ENCODE measurements around the gene GRAMD2A. TPM values are rescaled to one million over a fixed set of nuclear protein-coding genes. Genes with fewer than 3 reads are reported as not detected.

GRAMD2A gene
- total and polyA plus RNA-seq, 2 experiments from 2014 or later = 4.4 to 4.6 TPM

DNA sequence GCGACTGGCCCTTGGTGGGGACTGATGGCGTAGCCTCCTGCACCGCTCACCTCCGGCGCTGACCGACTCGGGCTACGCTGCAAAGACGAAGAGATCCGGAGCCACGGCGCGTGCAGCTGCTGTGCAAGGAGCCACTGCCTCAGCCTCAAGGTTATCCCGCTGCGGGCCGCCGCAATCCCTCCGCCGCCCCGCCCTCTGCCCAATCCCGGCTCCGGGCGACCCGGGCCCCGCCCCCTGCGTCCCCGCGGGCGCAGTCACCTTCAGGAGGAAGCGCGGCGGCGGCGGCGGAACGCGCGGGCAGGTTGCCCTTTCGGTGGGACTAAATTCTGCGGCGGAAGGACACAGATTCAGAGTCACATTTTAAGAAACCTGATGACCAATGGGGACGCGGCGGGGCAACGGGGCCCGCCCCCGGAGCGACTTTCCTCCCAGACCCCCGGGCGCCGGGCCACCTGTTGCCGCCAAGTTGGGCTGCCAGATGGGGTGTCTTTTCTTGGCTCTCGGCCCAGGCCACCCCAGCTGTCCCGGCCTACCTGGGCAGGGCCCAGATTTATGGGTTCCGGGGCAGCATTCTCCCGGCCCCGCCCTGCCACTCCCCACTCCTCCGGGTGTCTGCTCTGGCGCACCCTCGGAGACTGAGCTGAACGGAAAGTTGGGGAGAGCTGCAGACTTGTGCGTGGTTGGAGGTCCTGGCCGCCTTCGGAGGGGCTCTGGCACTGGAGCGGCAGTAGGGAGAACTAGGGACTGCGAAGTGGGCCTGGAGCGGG lies 33.7 kb upstream of the GRAMD2A start, which contains the start of gene PKM:
PKM (minus strand) TSS at position 125 of the 767 bp plus-strand sequence. CDS start 12,093 bp downstream, outside the sequence.
- peak within 1 kb of the TSS; percentile 88 for H2AFZ ChIP-seq
- H3K79me2 ChIP-seq = peaks cover 37% of the 10 kb centered on the region
- WGBS (ENCODE audit: low lambda C conversion rate, missing lambda C conversion rate) = under 1% methylated on average over 46 of the region's 67 CpGs

DNA sequence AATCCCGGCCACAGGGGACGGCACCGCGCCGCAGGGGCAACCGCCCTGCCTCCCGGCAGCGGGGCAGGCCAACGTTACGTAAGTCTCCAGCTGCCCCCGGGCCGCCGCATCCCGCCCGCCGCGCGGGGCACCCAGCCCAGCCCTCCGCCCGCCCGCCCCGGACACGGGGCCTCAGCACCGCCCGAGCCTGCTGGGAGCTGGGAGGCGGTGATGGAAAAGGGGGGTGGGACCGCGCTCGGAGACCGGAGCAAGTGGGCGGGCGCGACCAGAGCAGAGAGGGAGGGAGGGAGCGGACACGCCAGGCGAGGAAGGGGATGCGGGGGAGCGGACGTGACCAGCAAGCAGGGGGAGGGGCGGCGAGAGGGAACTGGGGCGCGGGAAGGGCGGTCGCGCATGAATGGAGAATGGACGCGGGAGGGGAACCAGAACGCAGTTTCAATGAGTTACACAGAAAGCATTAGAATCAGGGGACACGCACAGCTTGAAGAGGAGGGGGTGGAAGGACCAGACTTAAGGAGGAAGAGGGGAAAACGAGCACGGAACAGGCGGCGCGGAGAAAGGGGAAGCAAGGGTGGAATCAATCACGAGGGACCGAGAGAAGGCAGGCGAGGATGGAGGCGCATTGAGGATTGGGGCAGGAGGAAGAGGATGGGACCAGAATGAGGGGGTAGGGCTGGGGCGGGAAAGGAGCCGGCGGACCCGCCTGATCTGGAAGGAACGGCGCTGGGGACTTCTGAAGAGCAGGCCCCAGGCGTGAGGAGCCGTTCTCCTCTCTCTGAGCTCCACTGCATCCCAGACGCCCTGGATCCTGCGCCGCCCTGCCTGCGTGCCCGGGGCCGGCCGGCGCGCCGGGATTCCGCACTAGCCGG lies 32.8 kb upstream of the GRAMD2A start:
- TF ChIP-seq EZH2phosphoT487 (IDR thresholded peaks at IDR 0.05; ENCODE audit: low read depth, severe bottlenecking, unreplicated experiment) (no peak), EZH2 (IDR thresholded peaks at IDR 0.05; ENCODE audit: borderline replicate concordance) (no peak)
- TF ChIP-seq, protein P1, sequence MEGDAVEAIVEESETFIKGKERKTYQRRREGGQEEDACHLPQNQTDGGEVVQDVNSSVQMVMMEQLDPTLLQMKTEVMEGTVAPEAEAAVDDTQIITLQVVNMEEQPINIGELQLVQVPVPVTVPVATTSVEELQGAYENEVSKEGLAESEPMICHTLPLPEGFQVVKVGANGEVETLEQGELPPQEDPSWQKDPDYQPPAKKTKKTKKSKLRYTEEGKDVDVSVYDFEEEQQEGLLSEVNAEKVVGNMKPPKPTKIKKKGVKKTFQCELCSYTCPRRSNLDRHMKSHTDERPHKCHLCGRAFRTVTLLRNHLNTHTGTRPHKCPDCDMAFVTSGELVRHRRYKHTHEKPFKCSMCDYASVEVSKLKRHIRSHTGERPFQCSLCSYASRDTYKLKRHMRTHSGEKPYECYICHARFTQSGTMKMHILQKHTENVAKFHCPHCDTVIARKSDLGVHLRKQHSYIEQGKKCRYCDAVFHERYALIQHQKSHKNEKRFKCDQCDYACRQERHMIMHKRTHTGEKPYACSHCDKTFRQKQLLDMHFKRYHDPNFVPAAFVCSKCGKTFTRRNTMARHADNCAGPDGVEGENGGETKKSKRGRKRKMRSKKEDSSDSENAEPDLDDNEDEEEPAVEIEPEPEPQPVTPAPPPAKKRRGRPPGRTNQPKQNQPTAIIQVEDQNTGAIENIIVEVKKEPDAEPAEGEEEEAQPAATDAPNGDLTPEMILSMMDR (IDR thresholded peaks at IDR 0.05; ENCODE audit: poor library complexity) = no peak
- H3K4me2 ChIP-seq = peak overlapping the region; percentile 86
- H3K4me3 ChIP-seq = peak overlapping the region; percentile 76
- no peaks in the 10 kb centered on the region for H3K27me3 ChIP-seq
- peak; percentile 94 for DNase-seq (ENCODE audit: low spot score)
- H3K27ac ChIP-seq = peak overlapping the region; percentile 95
- no peaks in the 10 kb centered on the region for H3K9me3 ChIP-seq (ENCODE audit: low read depth)
- peak overlapping the region; percentile 88 for H2AFZ ChIP-seq
- H4K20me1 ChIP-seq (ENCODE audit: insufficient read depth, poor library complexity, severe bottlenecking) = peaks cover 7% of the 10 kb centered on the region
- no peaks in the 10 kb centered on the region for H3K9me2 ChIP-seq (replicated peaks; ENCODE audit: insufficient read depth)
- peaks cover 46% of the 10 kb centered on the region for H3K79me2 ChIP-seq
- peaks cover 38% of the 10 kb centered on the region for H3K4me1 ChIP-seq (ENCODE audit: insufficient read depth)
- H3K36me3 ChIP-seq (replicated peaks; ENCODE audit: insufficient read depth, low read depth) = no peaks in the 10 kb centered on the region
- 0% methylated on average over 29 of the region's 79 CpGs for WGBS (ENCODE audit: low lambda C conversion rate, missing lambda C conversion rate)

More for the DNA sequence above, 33.7 kb upstream of the GRAMD2A start, which contains the start of gene PKM:
- Histone ChIP-seq H3K9me2 (replicated peaks; ENCODE audit: insufficient read depth) (no peaks in the 10 kb centered on the region), H3K4me1 (ENCODE audit: insufficient read depth) (peaks cover 35% of the 10 kb centered on the region), H3K9me3 (ENCODE audit: low read depth) (no peaks in the 10 kb centered on the region), H3K4me2 (peak within 1 kb of the TSS; percentile 86), H3K36me3 (replicated peaks; ENCODE audit: insufficient read depth, low read depth) (no peaks in the 10 kb centered on the region), H4K20me1 (ENCODE audit: insufficient read depth, poor library complexity, severe bottlenecking) (peaks cover 3% of the 10 kb centered on the region), H3K27me3 (no peaks in the 10 kb centered on the region), H3K27ac (peak within 1 kb of the TSS; percentile 95), H3K4me3 (peak within 1 kb of the TSS; percentile 76)
- DNase-seq (ENCODE audit: low spot score) = peak; percentile 97
- TF ChIP-seq EZH2phosphoT487 (IDR thresholded peaks at IDR 0.05; ENCODE audit: low read depth, severe bottlenecking, unreplicated experiment) (no peak), EZH2 (IDR thresholded peaks at IDR 0.05; ENCODE audit: borderline replicate concordance) (no peak)
- TF ChIP-seq, protein P1 (IDR thresholded peaks at IDR 0.05; ENCODE audit: poor library complexity) = no peak

DNA sequence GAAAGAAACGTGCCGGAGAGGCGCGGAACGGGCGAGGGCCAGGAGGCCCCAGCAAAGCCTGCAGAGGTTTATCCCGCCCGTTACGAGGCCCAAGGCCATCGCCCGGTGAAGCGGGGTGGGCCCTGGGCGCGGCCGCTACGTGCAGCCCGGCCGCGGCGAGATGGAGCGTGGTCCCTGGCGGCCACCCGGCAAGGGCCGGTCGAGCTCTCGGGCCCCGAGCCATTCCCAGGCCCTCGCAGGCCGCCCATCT lies 32.3 kb upstream of the GRAMD2A start:
- 4% methylated on average over 20 of the region's 29 CpGs for WGBS (ENCODE audit: low lambda C conversion rate, missing lambda C conversion rate)
- peaks cover 51% of the 10 kb centered on the region for H3K79me2 ChIP-seq
- peak overlapping the region; percentile 76 for H3K4me3 ChIP-seq
- peak overlapping the region; percentile 86 for H3K4me2 ChIP-seq
- DNase-seq (ENCODE audit: low spot score) = no peak
- peaks cover 38% of the 10 kb centered on the region for H3K4me1 ChIP-seq (ENCODE audit: insufficient read depth)
- no peaks in the 10 kb centered on the region for H3K36me3 ChIP-seq (replicated peaks; ENCODE audit: insufficient read depth, low read depth)
- H3K27me3 ChIP-seq = no peaks in the 10 kb centered on the region
- peak overlapping the region; percentile 95 for H3K27ac ChIP-seq
- H4K20me1 ChIP-seq (ENCODE audit: insufficient read depth, poor library complexity, severe bottlenecking) = peaks cover 7% of the 10 kb centered on the region
- TF ChIP-seq EZH2 (IDR thresholded peaks at IDR 0.05; ENCODE audit: borderline replicate concordance) (no peak), EZH2phosphoT487 (IDR thresholded peaks at IDR 0.05; ENCODE audit: low read depth, severe bottlenecking, unreplicated experiment) (no peak)
- TF ChIP-seq, protein P1 (IDR thresholded peaks at IDR 0.05; ENCODE audit: poor library complexity) = no peak
- peak overlapping the region; percentile 88 for H2AFZ ChIP-seq
- no peaks in the 10 kb centered on the region for H3K9me3 ChIP-seq (ENCODE audit: low read depth)
- H3K9me2 ChIP-seq (replicated peaks; ENCODE audit: insufficient read depth) = no peaks in the 10 kb centered on the region
